Tibial nerve (tissue), 3 donors: ENCODE measurements around the gene GPR15LG.

Experiments used
- CTCF ChIP-seq, 5 experiments: fragments of 200-600 bp in 3 of 5; fragments of 450-650 bp in 2 of 5; sonication (generic) in 3 of 5; IDR thresholded peaks; one replicate each; pipeline ENCODE4 v1.5.1; 2016 to 2019; ENCODE audit warnings: antibody characterized with exemption in 5 of 5, mild to moderate bottlenecking in 3 of 5, moderate library complexity in 2 of 5
- POLR2A ChIP-seq, 2 donors: fragments of 450-650 bp; IDR thresholded peaks; one replicate each; pipeline ENCODE4 v1.6.1; 2017; ENCODE audit warnings: antibody characterized with exemption in 2 of 2, mild to moderate bottlenecking in 2 of 2, moderate library complexity in 2 of 2

- TF ChIP-seq CTCF (IDR thresholded peaks at IDR 0.05) (no peak), POLR2A (IDR thresholded peaks at IDR 0.05) (no peak)
Measured at GRCh38 chr10:84193327-84193726, 19.7 kb downstream of the GPR15LG start.
